ENCODE results near the gene IL1RN. TPM values are rescaled to one million over a fixed set of nuclear protein-coding genes. Genes with fewer than 3 reads are reported as not detected.

IL1RN gene
- total and polyA plus RNA-seq, 2 of the 13 experiments (the other 11 are each of a cell fraction or from before 2014, with no cell fraction given), result 21.2 to 101 TPM

GRCh38 chr2:113157118-113157896, 29.9 kb downstream of the IL1RN start (continued):
- TF ChIP-seq ZNF513 (CRISPR knock-in tag; conservative IDR thresholded peaks at IDR 0.05) (no peak), KAT7 (CRISPR knock-in tag; IDR thresholded peaks at IDR 0.05; ENCODE audit: borderline replicate concordance) (no peak; the same call in 1 of the 2 replicates), ZNF282 (IDR thresholded peaks at IDR 0.05; ENCODE audit: partially characterized antibody) (no peak), XBP1 (CRISPR knock-in tag; IDR thresholded peaks at IDR 0.05) (no peak), SALL2 (CRISPR knock-in tag; IDR thresholded peaks at IDR 0.05) (no peak), ZSCAN22 (CRISPR knock-in tag; IDR thresholded peaks at IDR 0.05) (no peak), ZNF484 (CRISPR knock-in tag; IDR thresholded peaks at IDR 0.05; ENCODE audit: borderline replicate concordance, low read depth) (no peak), MTF1 (CRISPR knock-in tag; IDR thresholded peaks at IDR 0.05) (no peak), PAWR (CRISPR knock-in tag; IDR thresholded peaks at IDR 0.05; ENCODE audit: borderline replicate concordance) (no peak), ZMYM4 (CRISPR knock-in tag; IDR thresholded peaks at IDR 0.05) (no peak), ADNP (CRISPR knock-in tag; IDR thresholded peaks at IDR 0.05) (no peak), CTCF (CRISPR knock-in tag; IDR thresholded peaks at IDR 0.05) (peak; percentile 12; the same call in 1 of the 2 replicates), PHF21A (CRISPR knock-in tag; IDR thresholded peaks at IDR 0.05) (no peak), ZNF850 (CRISPR knock-in tag; conservative IDR thresholded peaks at IDR 0.05) (no peak), RAD51 (IDR thresholded peaks at IDR 0.05; ENCODE audit: borderline replicate concordance) (no peak), SIX4 (CRISPR knock-in tag; IDR thresholded peaks at IDR 0.05) (no peak), SRSF9 (IDR thresholded peaks at IDR 0.05; ENCODE audit: borderline replicate concordance, insufficient read depth, low read depth, low read length, poor library complexity, severe bottlenecking) (no peak), PAXIP1 (CRISPR knock-in tag; conservative IDR thresholded peaks at IDR 0.05) (no peak), ZFP36L1 (CRISPR knock-in tag; IDR thresholded peaks at IDR 0.05) (no peak), SCMH1 (CRISPR knock-in tag; IDR thresholded peaks at IDR 0.05; ENCODE audit: borderline replicate concordance) (no peak), GABPB1 (CRISPR knock-in tag; IDR thresholded peaks at IDR 0.05) (peak; percentile 54), HDAC2 (CRISPR knock-in tag; IDR thresholded peaks at IDR 0.05) (no peak; the same call in 1 of the 2 replicates), PHF8 (CRISPR knock-in tag; IDR thresholded peaks at IDR 0.05) (peak; percentile 46; the same call in 1 of the 2 replicates), TARDBP (CRISPR knock-in tag; IDR thresholded peaks at IDR 0.05) (no peak), HOXA9 (CRISPR knock-in tag; IDR thresholded peaks at IDR 0.05; ENCODE audit: borderline replicate concordance) (no peak)
